Hepatocyte (in vitro differentiated cells): ENCODE measurements around the gene TDRD12. TPM values are rescaled to one million over a fixed set of nuclear protein-coding genes. Genes with fewer than 3 reads are reported as not detected.

ENCODE experiments used
- DNase-seq: peaks from one replicate; pipeline ENCODE4 v3.0.0-alpha.2; 2016; ENCODE audit warnings: low spot score
- H2AFZ ChIP-seq: fragments of 200-600 bp; sonication (generic); 2 replicates; pipeline ENCODE4 v1.6.0; 2016; ENCODE audit warnings: antibody characterized with exemption, mild to moderate bottlenecking
- H3K27ac ChIP-seq: fragments of 200-600 bp; sonication (generic); 2 replicates; pipeline ENCODE4 v1.5.1; 2016; ENCODE audit warnings: mild to moderate bottlenecking
- H3K27me3 ChIP-seq: fragments of 200-600 bp; sonication (generic); 2 replicates; pipeline ENCODE4 v1.6.1; 2016
- H3K36me3 ChIP-seq: fragments of 200-600 bp; sonication (generic); replicated peaks from 2 replicates; pipeline ENCODE4 v1.5.1; 2016; ENCODE audit warnings: low read depth; ENCODE audit not compliant: insufficient read depth
- H3K4me1 ChIP-seq: fragments of 200-600 bp; sonication (generic); 2 replicates; pipeline ENCODE4 v1.5.1; 2016; ENCODE audit warnings: mild to moderate bottlenecking, moderate library complexity; ENCODE audit not compliant: insufficient read depth
- H3K4me2 ChIP-seq: fragments of 200-600 bp; sonication (generic); 2 replicates; pipeline ENCODE4 v1.6.0; 2016
- H3K4me3 ChIP-seq: fragments of 200-600 bp; sonication (generic); 2 replicates; pipeline ENCODE4 v1.5.1; 2016; ENCODE audit warnings: mild to moderate bottlenecking
- H3K79me2 ChIP-seq: fragments of 200-600 bp; sonication (generic); 2 replicates; pipeline ENCODE4 v1.6.0; 2017; ENCODE audit warnings: mild to moderate bottlenecking
- H3K9me2 ChIP-seq: fragments of 200-600 bp; sonication (generic); replicated peaks from 2 replicates; pipeline ENCODE4 v1.6.0; 2017; ENCODE audit warnings: mild to moderate bottlenecking; ENCODE audit not compliant: insufficient read depth
- H3K9me3 ChIP-seq: fragments of 200-600 bp; sonication (generic); 2 replicates; pipeline ENCODE4 v1.5.1; 2016; ENCODE audit warnings: low read depth, mild to moderate bottlenecking
- H4K20me1 ChIP-seq: fragments of 200-600 bp; sonication (generic); 2 replicates; pipeline ENCODE4 v1.6.0; 2016; ENCODE audit warnings: mild to moderate bottlenecking; ENCODE audit not compliant: insufficient read depth, poor library complexity, severe bottlenecking
- CTCF ChIP-seq: fragments of 200-600 bp; sonication (generic); IDR thresholded peaks from 2 replicates; pipeline ENCODE4 v1.5.1; 2016; ENCODE audit warnings: antibody characterized with exemption, mild to moderate bottlenecking; ENCODE audit not compliant: poor library complexity
- EZH2 ChIP-seq: fragments of 200-600 bp; sonication (generic); IDR thresholded peaks from 2 replicates; pipeline ENCODE4 v1.6.1; 2016; ENCODE audit warnings: antibody characterized with exemption, mild to moderate bottlenecking, borderline replicate concordance
- EZH2phosphoT487 ChIP-seq: fragments of 200-600 bp; sonication (generic); IDR thresholded peaks from one replicate; pipeline ENCODE4 v1.6.1; 2018; ENCODE audit warnings: antibody characterized with exemption, mild to moderate bottlenecking, low read depth, moderate library complexity; ENCODE audit not compliant: unreplicated experiment, severe bottlenecking
- WGBS: methylation state at CpG from one replicate; pipeline ENCODE4 v1.1.6; 2016; ENCODE audit warnings: low lambda C conversion rate; ENCODE audit errors: missing lambda C conversion rate; 5-methylcytosine and 5-hydroxymethylcytosine counted together
- polyA plus RNA-seq: library from polyadenylated mRNA; unstranded; fragments of >200 nt; fragmentation: Nextera tagmentation; extraction: Ambion mirVana; gene quantifications from 2 replicates; pipeline ENCODE4 v1.2.1, GENCODE V29; 2016
- total RNA-seq: library from RNA; depleted of rRNA; stranded (reverse); fragments of >200 nt; gene quantifications from 2 replicates; pipeline ENCODE4 v1.2.3, GENCODE V29; 2014

The TDRD12 gene
- total and polyA plus RNA-seq, 2 experiments from 2014 or later, result 0.10 TPM; not detected in 1

- no peaks in the 10 kb centered on the region for H3K9me3 ChIP-seq
- H3K36me3 ChIP-seq, result no peaks in the 10 kb centered on the region
- no peak overlapping the region for H3K27ac ChIP-seq
- no peak overlapping the region for H3K4me3 ChIP-seq
- no peaks in the 10 kb centered on the region for H3K4me1 ChIP-seq
- no peaks in the 10 kb centered on the region for H3K79me2 ChIP-seq
- no peaks in the 10 kb centered on the region for H3K27me3 ChIP-seq
- TF ChIP-seq CTCF, result no peak
- TF ChIP-seq EZH2, result no peak
- TF ChIP-seq EZH2phosphoT487, result no peak
- 88% methylated on average over 6 of the region's 6 CpGs for WGBS
- H2AFZ ChIP-seq, result no peak overlapping the region
- no peaks in the 10 kb centered on the region for H4K20me1 ChIP-seq
- H3K9me2 ChIP-seq, result no peaks in the 10 kb centered on the region
- H3K4me2 ChIP-seq, result no peak overlapping the region
- no peak for DNase-seq
Measured at GRCh38 chr19:32767951-32768679, 48.5 kb downstream of the TDRD12 start.

- Histone ChIP-seq H3K79me2 (no peaks in the 10 kb centered on the region), H3K4me2 (no peak overlapping the region), H3K4me3 (no peak overlapping the region), H3K9me2 (no peaks in the 10 kb centered on the region), H3K27ac (no peak overlapping the region), H3K4me1 (no peaks in the 10 kb centered on the region), H3K36me3 (no peaks in the 10 kb centered on the region), H2AFZ (no peak overlapping the region), H4K20me1 (no peaks in the 10 kb centered on the region), H3K9me3 (no peaks in the 10 kb centered on the region), H3K27me3 (no peaks in the 10 kb centered on the region)
- 86% methylated on average over 5 of the region's 5 CpGs for WGBS
- no peak for TF ChIP-seq CTCF
- no peak for TF ChIP-seq EZH2phosphoT487
- no peak for TF ChIP-seq EZH2
- DNase-seq, result no peak
Measured at GRCh38 chr19:32771596-32771995, 52.0 kb downstream of the TDRD12 start.

- Histone ChIP-seq H4K20me1 (no peaks in the 10 kb centered on the region), H3K27me3 (no peaks in the 10 kb centered on the region), H3K4me1 (no peaks in the 10 kb centered on the region), H3K4me3 (no peak overlapping the region), H3K9me2 (no peaks in the 10 kb centered on the region), H3K9me3 (no peaks in the 10 kb centered on the region), H3K27ac (no peak overlapping the region), H2AFZ (no peak overlapping the region), H3K4me2 (no peak overlapping the region), H3K36me3 (no peaks in the 10 kb centered on the region), H3K79me2 (no peaks in the 10 kb centered on the region)
- DNase-seq, result no peak
- TF ChIP-seq EZH2phosphoT487 (no peak), EZH2 (no peak), CTCF (no peak)
- 63% methylated on average over 4 of the region's 4 CpGs for WGBS
Measured at GRCh38 chr19:32773126-32773525, 53.6 kb downstream of the TDRD12 start.
